RPMI7951 (cell line): ENCODE data around the gene B4GALNT3. TPM values are rescaled to one million over a fixed set of nuclear protein-coding genes. Genes with fewer than 3 reads are reported as not detected.
"Not testable (repeated sequence)": the region's sequence is repeated elsewhere in the genome, so short reads cannot be mapped to it uniquely, and the experiment has no call there.

ENCODE experiments used
- DNase-seq: peaks from one replicate; pipeline ENCODE4 v3.0.0-alpha.2; 2012; ENCODE audit warnings: low read depth
- total RNA-seq: library from RNA; depleted of rRNA; stranded (reverse); fragments of >200 nt; shearing (Covaris generic); gene quantifications from 2 replicates; pipeline ENCODE4 v1.2.3, GENCODE V29; 2014; rRNA removed

The B4GALNT3 gene
- total RNA-seq: 0.10 and 0.60 TPM in 2 replicates

- peak; percentile 21 for DNase-seq
Measured at GRCh38 chr12:459430-460258, at the start of gene B4GALNT3. TSS of gene B4GALNT3 (plus strand) at chr12:459939. CDS start at chr12:460377, 438 bp downstream.

- no peak for DNase-seq
Measured at GRCh38 chr12:414859-415258, 44.9 kb upstream of the B4GALNT3 start.

- no peak for DNase-seq
Measured at GRCh38 chr12:418432-418831, 41.3 kb upstream of the B4GALNT3 start.

GRCh38 chr12:422526-422925, 37.2 kb upstream of the B4GALNT3 start:
- DNase-seq: no peak

GRCh38 chr12:435737-436136, 24.0 kb upstream of the B4GALNT3 start:
- not testable (repeated sequence) for DNase-seq

- DNase-seq: peak; percentile 22
Measured at GRCh38 chr12:442235-442884, 17.4 kb upstream of the B4GALNT3 start.

GRCh38 chr12:447141-447540, 12.6 kb upstream of the B4GALNT3 start:
- no peak for DNase-seq

- no peak for DNase-seq
Measured at GRCh38 chr12:449203-449602, 10.5 kb upstream of the B4GALNT3 start.

- no peak for DNase-seq
Measured at GRCh38 chr12:450438-450837, 9.3 kb upstream of the B4GALNT3 start.

GRCh38 chr12:452667-453210, 7.0 kb upstream of the B4GALNT3 start:
- no peak for DNase-seq

- no peak for DNase-seq
Measured at GRCh38 chr12:454833-455232, 4.9 kb upstream of the B4GALNT3 start.

GRCh38 chr12:455821-456220, 3.9 kb upstream of the B4GALNT3 start:
- DNase-seq: no peak

- DNase-seq: no peak
Measured at GRCh38 chr12:457676-458075, 2.1 kb upstream of the B4GALNT3 start.

- DNase-seq: no peak
Measured at GRCh38 chr12:459050-459429, 699 bp upstream of the B4GALNT3 start.

GRCh38 chr12:460261-461230, 807 bp downstream of the B4GALNT3 start:
- DNase-seq: no peak

- no peak for DNase-seq
Measured at GRCh38 chr12:461425-461824, 1.7 kb downstream of the B4GALNT3 start.

GRCh38 chr12:462936-463705, 3.4 kb downstream of the B4GALNT3 start:
- no peak for DNase-seq

- peak; percentile 16 for DNase-seq
Measured at GRCh38 chr12:464484-465267, 4.9 kb downstream of the B4GALNT3 start.

GRCh38 chr12:466039-466438, 6.3 kb downstream of the B4GALNT3 start:
- DNase-seq: no peak

GRCh38 chr12:466762-467161, 7.0 kb downstream of the B4GALNT3 start:
- DNase-seq: no peak
